Caco-2 (cell line): ENCODE results near the gene PPM1A. TPM values are rescaled to one million over a fixed set of nuclear protein-coding genes. Genes with fewer than 3 reads are reported as not detected.

Experiments used
- BruUV-seq: library from RNA; stranded (reverse); fragments of 400-500 nt; replicated peaks from 2 replicates; lab custom pipeline; 2021; lab: Mats Ljungman, UMichigan
- CTCF ChIA-PET: fragments of 300-600 bp; sonication (Branson Sonifier 250); formaldehyde crosslinking; loops from one replicate; lab custom pipeline; 2022; ENCODE audit warnings: antibody characterized with exemption; lab: Charles Lee
- POLR2A ChIA-PET: fragments of 300-600 bp; sonication (Branson Sonifier 250); formaldehyde crosslinking; loops from one replicate; lab custom pipeline; 2022; ENCODE audit warnings: antibody characterized with exemption; lab: Charles Lee
- DNase-seq, 2 experiments: peaks; one replicate each; pipeline versions ENCODE4 v3.0.0 to v3.0.0-alpha.2; 2020 to 2022
- H3K27me3 ChIP-seq: replicated peaks from 2 replicates; pipeline ENCODE4 v1.6.0; 2011; ENCODE audit warnings: low read length; ENCODE audit not compliant: control insufficient read depth, insufficient read depth
- H3K36me3 ChIP-seq: 2 replicates; pipeline ENCODE4 v1.5.1; 2011; ENCODE audit warnings: low read length; ENCODE audit not compliant: control insufficient read depth, insufficient read depth
- H3K4me1 ChIP-seq: fragments of 250-450 bp; sonication (Bioruptor Pico); 2 replicates; pipeline ENCODE4 v1.5.1; 2020; ENCODE audit warnings: mild to moderate bottlenecking
- H3K4me3 ChIP-seq: 2 replicates; pipeline ENCODE4 v1.5.1; 2011; ENCODE audit warnings: low read depth, mild to moderate bottlenecking, control low read depth, low read length
- H3K9me3 ChIP-seq: fragments of 250-450 bp; sonication (Bioruptor Pico); 2 replicates; pipeline ENCODE4 v1.5.1; 2020; ENCODE audit warnings: mild to moderate bottlenecking, moderate library complexity
- H3K27ac Mint-ChIP-seq: one replicate; pipeline ENCODE4 v1.8.0; 2022; ENCODE audit warnings: mixed read lengths; ENCODE audit not compliant: unreplicated experiment
- H3K27me3 Mint-ChIP-seq: one replicate; pipeline ENCODE4 v1.8.0; 2022; ENCODE audit warnings: mixed read lengths; ENCODE audit not compliant: insufficient read depth, unreplicated experiment
- H3K36me3 Mint-ChIP-seq: one replicate; pipeline ENCODE4 v1.8.0; 2022; ENCODE audit warnings: mild to moderate bottlenecking, mixed read lengths; ENCODE audit not compliant: insufficient read depth, unreplicated experiment
- H3K4me1 Mint-ChIP-seq: one replicate; pipeline ENCODE4 v1.8.0; 2022; ENCODE audit warnings: low read depth, mixed read lengths; ENCODE audit not compliant: unreplicated experiment
- H3K4me3 Mint-ChIP-seq: one replicate; pipeline ENCODE4 v1.8.0; 2022; ENCODE audit warnings: mild to moderate bottlenecking, moderate library complexity, mixed read lengths; ENCODE audit not compliant: unreplicated experiment
- H3K9me3 Mint-ChIP-seq: one replicate; pipeline ENCODE4 v1.8.0; 2022; ENCODE audit warnings: mixed read lengths; ENCODE audit not compliant: unreplicated experiment
- CTCF ChIP-seq, 2 experiments: fragments of 200-600 bp in 1 of 2; IDR thresholded peaks; 1 replicate in 1 of 2; 2 replicates in 1 of 2; pipeline versions ENCODE4 v1.5.1 to v1.8.0; 2011 to 2022; ENCODE audit warnings: antibody characterized with exemption in 1 of 2, control low read depth in 1 of 2, inconsistent platforms in 1 of 2, low read depth in 1 of 2, low read length in 1 of 2, mild to moderate bottlenecking in 1 of 2, moderate library complexity in 1 of 2; ENCODE audit not compliant: insufficient read depth in 1 of 2, severe bottlenecking in 1 of 2, unreplicated experiment in 1 of 2
- intact Hi-C: fragments of 100-400 bp; cut with micrococcal nuclease; formaldehyde crosslinking; loops from one replicate; pipeline ENCODE4 v1.10.0; 2022; ENCODE audit not compliant: unreplicated experiment
- total RNA-seq: library from RNA; stranded (reverse); gene quantifications from 2 replicates; pipeline ENCODE4 v1.2.3, GENCODE V29; 2022

PPM1A gene
- total RNA-seq, 1 experiment from 2014 or later, result 35.6 TPM

DNA sequence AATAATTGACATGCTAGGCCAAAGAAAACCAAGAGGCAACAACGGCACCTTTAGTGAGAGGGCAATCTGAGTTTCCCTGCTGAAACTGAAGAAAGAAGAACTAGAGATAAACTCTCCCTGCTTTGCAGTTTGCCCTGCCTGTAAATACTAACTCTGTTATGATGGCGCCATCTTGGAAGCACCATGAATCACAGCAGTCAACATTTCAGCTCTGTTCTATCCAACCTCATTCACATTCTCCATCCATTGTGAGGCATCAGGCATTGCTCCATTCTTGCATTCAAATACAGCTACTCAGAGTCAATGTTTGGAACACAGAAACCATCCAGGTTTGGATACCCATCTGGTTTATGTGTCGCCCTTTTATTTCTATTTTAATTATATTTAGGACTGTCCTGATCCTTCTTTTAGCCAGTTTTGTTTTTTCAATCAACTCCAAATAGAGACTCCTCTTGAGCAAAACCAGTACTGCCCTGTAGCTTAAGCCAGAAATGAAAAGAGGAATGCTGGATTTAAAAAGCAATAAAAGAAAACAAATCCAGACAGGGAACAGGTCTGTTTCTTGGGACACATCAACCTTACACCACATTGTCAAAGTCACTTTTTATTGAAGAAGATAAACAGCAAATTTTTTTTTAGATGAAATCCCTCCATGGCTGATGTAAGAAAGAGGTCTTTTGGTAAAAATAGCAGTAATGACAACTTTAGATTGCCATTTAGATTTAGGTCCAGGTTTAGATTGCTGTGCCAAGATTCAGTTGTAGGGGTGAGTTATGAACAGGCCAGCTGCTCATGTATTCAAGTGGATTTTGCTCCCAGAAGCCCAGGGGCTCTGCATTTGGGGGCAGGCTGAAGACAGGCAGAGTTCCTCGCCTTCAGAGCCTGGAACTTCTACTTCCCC is 33.3 kb upstream of the PPM1A start:
- no peaks in the 10 kb centered on the region for H3K36me3 ChIP-seq
- H3K4me1 ChIP-seq, result no peaks in the 10 kb centered on the region
- intact Hi-C loops, result no loop called here
- H3K9me3 ChIP-seq, result no peaks in the 10 kb centered on the region
- no peaks in the 10 kb centered on the region for H3K36me3 Mint-ChIP-seq
- H3K27ac Mint-ChIP-seq, result no peak overlapping the region
- H3K4me3 Mint-ChIP-seq, result no peak overlapping the region
- H3K4me3 ChIP-seq, result no peak overlapping the region
- no TSS peak for BruUV-seq
- ChIA-PET CTCF (no interaction called here), POLR2A (no interaction called here)
- H3K27me3 ChIP-seq, result no peaks in the 10 kb centered on the region
- no peak for DNase-seq
- no peaks in the 10 kb centered on the region for H3K9me3 Mint-ChIP-seq
- no peaks in the 10 kb centered on the region for H3K4me1 Mint-ChIP-seq
- no peaks in the 10 kb centered on the region for H3K27me3 Mint-ChIP-seq
- TF ChIP-seq CTCF (IDR thresholded peaks at IDR 0.05; ENCODE audit: insufficient read depth in 1 of 2, low read depth in 1 of 2, low read length in 1 of 2, severe bottlenecking in 1 of 2, unreplicated experiment in 1 of 2), result no peak

DNA sequence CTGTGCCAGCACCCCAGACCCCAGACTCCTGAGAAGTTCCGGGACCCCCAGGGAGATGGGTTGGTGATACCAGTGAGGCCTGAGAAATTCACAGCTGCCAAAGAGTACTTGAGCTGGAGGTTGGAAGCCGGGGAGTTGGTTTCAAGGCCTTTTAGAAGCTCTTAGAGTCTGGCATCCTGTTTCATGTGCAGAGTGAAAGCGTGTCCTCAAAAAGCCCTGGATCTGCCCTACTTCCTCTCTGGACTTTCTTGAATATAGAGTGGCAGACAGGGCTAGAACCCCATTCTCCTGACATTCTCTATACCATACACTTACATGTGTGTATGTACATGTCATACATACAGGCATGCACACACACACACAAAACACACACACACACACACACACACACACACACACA is 31.3 kb upstream of the PPM1A start:
- no peaks in the 10 kb centered on the region for H3K9me3 Mint-ChIP-seq
- Histone ChIP-seq H3K36me3 (no peaks in the 10 kb centered on the region), H3K27me3 (no peaks in the 10 kb centered on the region), H3K9me3 (no peaks in the 10 kb centered on the region), H3K4me3 (no peak overlapping the region), H3K4me1 (no peaks in the 10 kb centered on the region)
- DNase-seq, result no peak
- intact Hi-C loops, result no loop called here
- H3K27ac Mint-ChIP-seq, result no peak overlapping the region
- H3K36me3 Mint-ChIP-seq, result no peaks in the 10 kb centered on the region
- CTCF ChIA-PET, result no interaction called here
- no TSS peak for BruUV-seq
- H3K4me1 Mint-ChIP-seq, result no peaks in the 10 kb centered on the region
- no peak for TF ChIP-seq CTCF (IDR thresholded peaks at IDR 0.05; ENCODE audit: insufficient read depth in 1 of 2, low read depth in 1 of 2, low read length in 1 of 2, severe bottlenecking in 1 of 2, unreplicated experiment in 1 of 2)
- H3K27me3 Mint-ChIP-seq, result no peaks in the 10 kb centered on the region
- no peak overlapping the region for H3K4me3 Mint-ChIP-seq
- POLR2A ChIA-PET, result no interaction called here

DNA sequence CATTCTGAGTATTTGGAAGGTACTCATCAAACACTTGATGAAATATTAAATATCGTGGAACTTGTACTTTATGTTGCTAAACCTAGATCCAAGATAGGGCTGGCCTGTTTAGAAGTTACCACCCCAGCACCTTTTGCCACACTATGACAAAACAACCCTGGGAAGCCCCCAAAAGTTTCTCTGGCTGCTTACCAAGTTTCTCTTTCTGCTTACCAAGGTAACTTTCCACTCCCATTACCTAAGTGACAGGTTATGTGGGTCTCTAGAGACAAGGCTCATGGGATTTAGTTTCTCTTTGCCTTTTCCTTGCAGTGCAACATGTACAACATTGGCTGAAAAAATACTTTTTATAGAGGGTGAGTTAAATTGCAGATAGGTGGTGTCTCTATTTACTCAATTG is 28.9 kb upstream of the PPM1A start:
- no peaks in the 10 kb centered on the region for H3K4me1 Mint-ChIP-seq
- H3K9me3 Mint-ChIP-seq, result no peaks in the 10 kb centered on the region
- H3K4me3 Mint-ChIP-seq, result no peak overlapping the region
- no peak for DNase-seq
- ChIA-PET POLR2A (no interaction called here), CTCF (no interaction called here)
- Histone ChIP-seq H3K9me3 (no peaks in the 10 kb centered on the region), H3K27me3 (no peaks in the 10 kb centered on the region), H3K36me3 (no peaks in the 10 kb centered on the region), H3K4me3 (no peak overlapping the region), H3K4me1 (no peaks in the 10 kb centered on the region)
- H3K27me3 Mint-ChIP-seq, result no peaks in the 10 kb centered on the region
- TF ChIP-seq CTCF (IDR thresholded peaks at IDR 0.05; ENCODE audit: insufficient read depth in 1 of 2, low read depth in 1 of 2, low read length in 1 of 2, severe bottlenecking in 1 of 2, unreplicated experiment in 1 of 2), result no peak
- no peak overlapping the region for H3K27ac Mint-ChIP-seq
- no peaks in the 10 kb centered on the region for H3K36me3 Mint-ChIP-seq
- no TSS peak for BruUV-seq
- intact Hi-C loops, result no loop called here
